GM12801 (cell line): Measurements from ENCODE around the gene TAX1BP3.

ENCODE experiments used
- CTCF ChIP-seq: IDR thresholded peaks from one replicate; pipeline ENCODE4 v1.5.1; 2011; ENCODE audit warnings: control low read depth; ENCODE audit not compliant: insufficient read length; ENCODE audit errors: extremely low read depth

Gene TAX1BP3

GRCh38 chr17:3682033-3682432 lies 13.7 kb upstream of the TAX1BP3 start:
- no peak for TF ChIP-seq CTCF

GRCh38 chr17:3681565-3681964 lies 13.2 kb upstream of the TAX1BP3 start:
- TF ChIP-seq CTCF, result no peak

- TF ChIP-seq CTCF, result no peak
Measured at GRCh38 chr17:3681057-3681456, 12.7 kb upstream of the TAX1BP3 start.

- no peak for TF ChIP-seq CTCF
Measured at GRCh38 chr17:3679531-3680126, 11.3 kb upstream of the TAX1BP3 start.

GRCh38 chr17:3678821-3679530 lies 10.6 kb upstream of the TAX1BP3 start:
- no peak for TF ChIP-seq CTCF

- no peak for TF ChIP-seq CTCF
Measured at GRCh38 chr17:3678095-3678820, 9.9 kb upstream of the TAX1BP3 start.

GRCh38 chr17:3675886-3676285 lies 7.5 kb upstream of the TAX1BP3 start:
- no peak for TF ChIP-seq CTCF
